Stimulated activated CD4-positive, alpha-beta T cell treated with anti-CD3 and anti-CD28 coated beads, Interleukin-2, amount 100 ng/mL, for 24 hours (primary cell): ENCODE data around the gene SLC17A7.
"Not testable (repeated sequence)": the region's sequence is repeated elsewhere in the genome, so short reads cannot be mapped to it uniquely, and the experiment has no call there.

Experiments
- DNase-seq, 2 donors: peaks; one replicate each; pipeline ENCODE4 v3.0.0-alpha.2; 2020

Gene SLC17A7

DNA sequence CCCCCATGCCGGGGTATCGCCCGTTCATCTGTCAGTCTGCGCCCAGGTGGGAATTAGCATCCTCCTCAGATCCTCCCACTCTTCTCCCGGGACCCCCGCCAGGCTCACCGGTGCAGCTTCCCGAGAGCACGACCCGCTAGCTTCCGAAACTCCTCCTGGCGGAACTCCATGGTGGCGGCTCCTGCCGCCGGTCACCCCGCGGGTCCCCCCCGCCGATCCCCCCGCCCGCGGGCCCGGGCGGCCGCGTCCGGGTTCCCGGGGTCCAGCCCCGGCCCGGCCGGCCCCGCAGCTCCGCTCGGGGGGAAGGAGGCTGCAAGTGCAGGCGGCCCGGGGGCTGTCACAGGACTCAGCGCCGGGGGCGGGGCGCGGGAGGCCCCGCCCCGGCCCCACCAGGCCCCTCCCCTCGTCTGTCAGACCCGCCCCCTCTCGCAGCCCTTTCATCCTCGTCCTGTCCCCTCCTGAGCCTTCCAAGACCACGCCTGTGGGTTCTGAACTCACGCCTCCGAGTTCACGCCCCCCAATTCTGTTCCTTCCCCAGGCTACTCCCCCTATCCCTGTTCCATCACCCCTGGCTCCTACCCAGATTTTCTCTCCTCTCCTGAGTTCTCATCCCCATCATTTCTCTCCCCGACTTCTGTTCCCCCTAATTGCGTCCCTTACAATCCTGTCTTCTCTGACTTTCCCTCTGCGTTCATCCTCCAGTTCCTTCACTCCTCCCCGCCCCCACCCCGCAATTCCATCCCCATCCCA is at the start of gene SLC17A7:
SLC17A7 (minus strand) TSS at position 318 of the 750 bp plus-strand sequence; CDS start at position 170, 148 bp downstream.
- DNase-seq = peak; percentile 49 to 58

DNA sequence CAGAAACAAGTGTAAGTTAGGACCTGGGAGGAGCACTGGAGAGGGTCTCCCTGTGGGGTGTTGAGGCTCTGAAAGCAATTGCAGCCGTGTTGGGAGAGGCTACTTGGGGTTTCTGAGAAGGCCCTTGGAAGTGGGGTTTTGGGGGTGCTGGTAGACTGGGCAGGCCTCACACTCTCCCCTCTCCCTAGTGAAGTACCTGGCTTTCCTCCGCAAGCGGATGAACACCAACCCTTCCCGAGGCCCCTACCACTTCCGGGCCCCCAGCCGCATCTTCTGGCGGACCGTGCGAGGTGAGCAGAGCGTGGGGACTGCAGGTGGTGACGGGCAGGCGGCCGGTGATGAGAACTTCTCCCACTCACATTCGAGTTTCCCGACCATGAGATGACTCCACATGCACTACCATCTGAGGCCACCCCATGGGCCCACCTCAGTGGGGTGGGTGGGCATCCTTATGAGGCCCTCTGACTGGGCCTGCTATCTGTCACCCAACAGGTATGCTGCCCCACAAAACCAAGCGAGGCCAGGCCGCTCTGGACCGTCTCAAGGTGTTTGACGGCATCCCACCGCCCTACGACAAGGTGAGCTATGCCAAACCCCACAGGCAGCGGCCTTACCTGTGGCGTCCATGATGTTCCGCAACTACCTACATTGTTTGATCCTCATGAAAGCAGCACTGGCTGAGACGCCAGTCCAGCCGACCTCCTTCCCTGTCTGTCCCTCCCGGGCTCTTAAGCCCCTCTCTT is 49.1 kb upstream of the SLC17A7 start:
- DNase-seq = no peak

DNA sequence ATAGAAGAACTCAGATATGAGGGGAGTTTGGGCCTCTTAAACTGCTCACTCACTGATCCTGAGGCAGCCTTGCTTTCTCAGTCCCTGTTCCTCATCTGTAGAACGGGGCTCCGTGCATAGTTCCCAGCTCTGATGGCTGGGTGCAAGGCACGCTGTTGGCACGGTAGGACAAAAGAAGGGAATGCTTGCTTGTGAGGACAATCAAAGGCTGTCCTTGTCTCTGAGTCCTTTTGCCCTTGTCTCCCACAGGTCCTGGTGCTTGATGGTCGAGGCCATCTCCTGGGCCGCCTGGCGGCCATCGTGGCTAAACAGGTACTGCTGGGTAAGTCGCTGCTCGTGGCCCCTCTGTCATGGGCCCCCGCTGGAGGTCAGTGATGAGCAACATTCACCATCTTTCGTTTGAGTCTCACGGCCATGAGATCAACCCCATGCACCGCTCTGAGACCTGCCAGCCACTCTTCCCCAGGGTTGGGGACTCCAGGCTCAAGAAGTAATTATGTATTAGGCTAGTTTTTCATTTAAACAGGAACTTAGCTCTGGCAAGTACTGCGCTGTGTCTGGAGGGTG is 48.4 kb upstream of the SLC17A7 start:
- DNase-seq = peak; percentile 55 to 63

DNA sequence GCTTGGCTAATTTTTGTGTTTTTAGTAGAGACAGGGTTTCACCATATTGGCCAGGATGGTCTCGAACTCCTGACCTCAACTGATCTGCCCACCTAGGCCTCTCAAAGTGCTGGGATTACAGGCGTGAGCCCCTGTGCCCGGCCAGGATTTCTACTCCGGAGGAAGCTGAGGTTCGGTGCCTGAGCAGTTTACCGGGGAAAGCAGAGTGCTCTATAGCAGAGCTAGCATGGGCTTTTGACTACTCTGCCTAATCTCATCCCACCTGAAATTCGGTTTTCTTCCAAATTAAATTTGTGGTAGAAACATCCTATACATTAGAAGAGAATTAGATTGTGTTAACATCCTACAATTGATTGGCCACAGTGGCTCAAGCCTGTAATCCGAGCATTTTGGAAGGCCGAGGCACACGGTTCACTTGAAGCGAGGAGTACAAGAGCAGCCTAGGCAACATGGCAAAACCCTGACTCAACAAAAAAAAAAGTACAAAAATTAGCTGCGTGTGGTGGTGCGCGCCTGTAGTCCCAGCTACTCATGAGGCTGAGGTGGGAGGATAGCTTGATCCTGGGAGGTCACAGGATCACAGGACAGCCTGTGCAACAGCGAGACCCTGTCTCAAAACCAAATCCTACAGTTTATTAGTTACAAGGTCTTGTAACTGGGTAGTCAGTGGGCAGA is 47.7 kb upstream of the SLC17A7 start:
- DNase-seq = no peak

DNA sequence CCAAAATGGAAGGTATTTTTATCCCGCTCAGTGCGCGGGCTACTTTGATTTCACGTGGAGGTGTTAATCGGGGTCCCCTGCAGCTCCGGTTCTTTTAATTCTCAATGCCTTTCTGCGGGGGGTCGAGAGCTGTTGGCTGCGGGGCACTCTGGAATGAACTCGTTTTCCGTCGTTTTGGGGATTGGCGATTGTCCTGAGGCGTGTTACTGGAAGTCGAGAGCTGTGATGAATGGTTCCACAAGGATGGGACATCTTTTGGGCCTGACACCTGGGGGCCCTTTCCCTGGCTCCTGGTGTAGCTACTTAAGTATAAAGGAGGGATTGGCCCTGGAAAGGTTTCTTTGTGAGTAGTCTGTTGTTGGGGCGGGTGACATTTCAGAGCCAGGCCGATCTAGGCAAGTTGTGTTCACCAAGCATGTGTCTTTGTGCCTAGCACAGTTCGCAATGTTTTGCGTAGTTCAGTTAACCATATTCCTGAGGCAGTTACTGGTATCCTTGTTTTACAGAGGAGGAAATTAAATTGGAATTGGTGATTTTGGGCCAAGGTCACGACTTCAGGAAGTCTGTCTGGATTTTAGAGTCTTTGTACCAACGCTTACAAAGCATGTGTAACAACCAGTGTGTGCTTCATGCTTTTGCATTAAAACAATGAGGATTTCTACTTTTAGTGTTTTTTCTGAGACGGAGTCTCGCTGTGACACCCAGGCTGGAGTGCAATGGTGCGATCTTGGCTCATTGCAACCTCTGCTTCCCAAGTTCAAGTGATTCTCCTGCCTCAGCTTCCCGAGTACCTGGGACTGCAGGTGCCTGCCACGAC is 46.9 kb upstream of the SLC17A7 start:
- DNase-seq = peak; percentile 48 to 55

DNA sequence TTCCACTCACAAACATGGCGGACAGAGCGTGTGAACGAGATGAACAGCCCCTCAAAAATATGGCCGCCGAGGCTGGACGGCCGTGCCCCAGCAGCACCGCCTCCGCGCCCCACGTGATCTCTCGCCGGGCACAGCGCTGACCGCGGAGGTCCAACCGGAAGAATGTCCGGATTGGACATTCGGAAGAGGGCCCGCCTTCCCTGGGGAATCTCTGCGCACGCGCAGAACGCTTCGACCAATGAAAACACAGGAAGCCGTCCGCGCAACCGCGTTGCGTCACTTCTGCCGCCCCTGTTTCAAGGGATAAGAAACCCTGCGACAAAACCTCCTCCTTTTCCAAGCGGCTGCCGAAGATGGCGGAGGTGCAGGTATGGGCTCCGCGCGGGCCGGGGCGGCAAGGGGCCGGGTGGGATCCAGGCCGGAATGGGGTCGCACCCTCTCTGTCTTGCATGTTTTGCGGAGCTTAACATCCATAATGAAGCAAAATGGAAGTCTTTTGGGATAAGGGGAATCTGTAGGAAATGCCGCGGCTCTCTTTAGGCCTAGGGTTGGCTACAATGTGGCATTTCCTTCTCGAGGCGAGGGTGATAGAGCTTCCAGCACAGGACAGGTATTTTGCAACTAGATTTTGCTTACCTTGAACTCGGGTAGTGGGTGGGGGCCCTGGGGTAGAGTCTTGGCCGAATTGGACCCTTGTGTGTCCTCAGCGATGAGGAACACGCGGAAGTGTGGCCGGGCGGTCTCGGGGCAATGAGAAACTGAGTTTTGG is 46.1 kb upstream of the SLC17A7 start, which contains the start of gene RPL13A:
RPL13A (plus strand) TSS at position 332 of the 769 bp plus-strand sequence; CDS start at position 354, 22 bp downstream.
- peak; percentile 100 for DNase-seq

DNA sequence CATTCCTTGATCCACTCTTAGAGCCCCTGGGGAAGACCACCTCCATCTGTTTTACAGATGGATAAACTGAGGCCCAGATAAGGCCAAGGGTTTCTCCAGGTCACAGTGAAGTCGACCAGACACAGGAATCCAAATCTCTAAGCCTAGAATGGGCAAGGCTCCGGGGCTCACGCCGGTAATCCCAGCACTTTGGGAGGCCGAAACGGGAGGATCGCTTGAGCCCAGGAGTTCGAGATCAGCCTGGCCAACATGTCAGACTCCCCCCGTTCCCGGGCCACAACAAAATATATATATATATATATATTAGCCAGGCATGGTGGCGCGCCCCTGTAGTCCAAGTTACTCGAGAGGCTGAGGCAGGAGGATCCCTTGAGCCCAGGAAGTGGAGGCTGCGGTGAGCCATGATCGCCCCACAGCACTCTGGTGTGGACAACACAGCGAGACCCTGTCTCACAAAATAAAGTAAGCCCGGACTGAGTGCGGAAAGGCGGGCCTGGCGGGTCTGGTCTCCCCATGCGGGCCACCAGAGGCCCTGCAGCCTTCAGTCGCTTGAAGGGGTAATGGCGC is 45.5 kb upstream of the SLC17A7 start:
- DNase-seq = no peak

DNA sequence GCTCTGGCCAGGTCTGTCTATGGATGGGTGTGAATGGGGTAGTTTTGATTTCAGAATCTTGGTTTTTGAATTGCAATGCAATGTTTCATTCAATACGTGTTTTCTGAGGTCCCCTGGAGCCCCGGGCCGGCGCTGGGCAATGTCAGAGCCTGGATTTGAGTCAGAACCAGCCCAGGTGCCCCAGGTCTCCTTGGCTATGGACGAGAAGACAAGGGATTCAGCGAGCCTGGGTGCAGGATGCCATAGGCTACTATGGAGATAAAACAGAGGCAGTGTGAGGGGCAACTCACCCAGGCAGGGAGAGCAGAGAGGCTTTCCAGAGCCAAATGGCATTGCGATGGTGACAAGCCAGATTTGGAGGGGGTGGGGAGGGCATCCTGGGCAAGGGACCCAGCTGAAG is 44.9 kb upstream of the SLC17A7 start:
- DNase-seq = no peak

DNA sequence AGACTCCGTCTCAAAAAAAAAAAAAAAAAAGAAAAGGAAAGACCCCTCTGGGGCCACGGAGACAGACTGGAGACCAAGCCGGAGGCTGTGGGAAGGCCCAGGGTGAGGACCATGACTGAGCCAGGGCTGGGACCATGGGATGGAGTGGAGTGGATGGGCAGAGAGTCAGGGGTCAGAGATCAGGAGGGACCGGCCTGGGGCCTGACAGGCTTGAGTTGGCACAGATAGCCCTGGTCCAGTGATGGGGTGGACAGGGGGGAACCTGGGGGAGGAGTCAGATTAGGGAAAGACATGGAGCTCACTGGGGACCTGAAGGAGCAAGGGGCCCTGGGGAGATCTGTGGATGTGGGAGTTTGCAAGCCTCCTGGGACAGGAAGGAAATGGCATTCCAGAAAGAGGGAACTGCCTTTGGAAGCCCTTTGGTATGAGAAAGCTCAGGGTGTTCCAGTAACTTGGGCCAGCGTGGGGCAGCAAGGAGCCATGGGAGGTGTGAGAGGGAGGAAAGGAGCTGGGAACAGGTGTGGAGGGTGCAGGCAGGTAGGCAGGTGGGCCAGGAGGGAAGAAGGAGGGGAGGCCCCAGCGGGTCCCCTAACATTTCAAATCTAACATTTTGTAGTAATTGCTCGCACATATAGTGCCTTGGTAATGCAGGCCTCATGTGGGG is 39.8 kb upstream of the SLC17A7 start:
- no peak for DNase-seq

DNA sequence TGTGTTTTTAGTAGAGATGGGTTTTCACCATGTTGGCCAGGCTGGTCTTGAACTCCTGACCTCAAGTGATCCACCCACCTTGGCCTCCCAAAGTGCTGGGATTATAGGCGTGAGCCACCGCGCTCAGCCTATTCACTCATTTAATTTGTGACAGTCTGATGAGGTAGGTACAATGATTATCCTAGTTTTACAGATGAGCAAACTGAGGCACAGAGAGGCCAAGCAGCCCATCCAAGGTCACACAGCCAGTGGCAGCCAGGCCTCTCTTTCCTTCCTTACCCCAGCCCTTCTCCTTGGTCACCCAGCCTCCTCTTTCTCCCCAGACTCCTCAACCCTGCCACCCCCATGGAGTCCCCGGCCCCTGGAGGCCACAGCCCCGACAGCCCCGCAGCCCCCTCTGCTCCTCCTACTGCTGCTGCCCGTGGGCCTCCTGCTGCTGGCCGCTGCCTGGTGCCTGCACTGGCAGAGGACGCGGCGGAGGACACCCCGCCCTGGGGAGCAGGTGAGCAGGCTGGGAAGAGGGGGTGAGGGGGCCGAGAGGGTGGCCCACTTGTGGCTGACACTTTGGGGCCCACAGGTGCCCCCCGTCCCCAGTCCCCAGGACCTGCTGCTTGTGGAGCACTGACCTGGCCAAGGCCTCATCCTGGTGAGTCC is 38.8 kb upstream of the SLC17A7 start:
- no peak for DNase-seq

DNA sequence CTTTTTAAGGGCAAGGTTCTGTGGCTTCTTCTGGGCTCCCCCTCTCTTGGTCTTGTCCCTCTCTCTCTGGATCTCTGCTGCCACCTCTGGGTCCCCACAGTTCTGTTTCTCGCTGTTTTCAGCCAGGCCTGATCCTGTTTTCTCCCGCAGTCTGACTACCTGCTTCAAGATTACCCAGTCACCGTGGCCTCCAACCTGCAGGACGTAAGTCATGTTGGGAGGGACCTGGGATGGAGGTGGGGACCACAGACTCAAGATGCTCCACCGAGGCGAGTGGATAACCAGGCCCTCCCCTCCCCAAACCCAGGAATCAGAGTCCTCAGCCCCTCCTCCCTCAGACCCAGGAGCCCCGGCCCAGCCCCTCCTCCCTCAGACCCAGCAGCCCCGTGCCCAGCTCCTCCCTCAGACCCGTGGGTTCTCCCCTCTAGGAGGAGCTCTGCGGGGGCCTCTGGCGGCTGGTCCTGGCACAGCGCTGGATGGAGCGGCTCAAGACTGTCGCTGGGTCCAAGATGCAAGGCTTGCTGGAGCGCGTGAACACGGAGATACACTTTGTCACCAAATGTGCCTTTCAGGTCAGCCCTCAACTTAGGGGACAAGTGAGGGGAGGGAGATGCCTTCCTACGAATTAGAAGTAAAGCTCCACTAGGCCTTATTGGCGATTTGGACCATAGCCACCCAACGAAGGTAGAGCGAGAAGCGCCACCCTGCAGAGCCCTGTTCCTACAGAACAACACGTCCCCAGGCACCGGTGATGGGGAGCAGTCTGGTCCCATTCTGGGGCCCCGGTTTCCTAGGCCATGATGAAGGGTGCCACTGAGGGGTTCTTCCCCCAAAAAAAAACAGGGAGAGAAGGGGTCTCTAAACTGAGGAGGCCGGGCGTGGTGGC is 34.9 kb upstream of the SLC17A7 start:
- peak; percentile 81 to 85 for DNase-seq

DNA sequence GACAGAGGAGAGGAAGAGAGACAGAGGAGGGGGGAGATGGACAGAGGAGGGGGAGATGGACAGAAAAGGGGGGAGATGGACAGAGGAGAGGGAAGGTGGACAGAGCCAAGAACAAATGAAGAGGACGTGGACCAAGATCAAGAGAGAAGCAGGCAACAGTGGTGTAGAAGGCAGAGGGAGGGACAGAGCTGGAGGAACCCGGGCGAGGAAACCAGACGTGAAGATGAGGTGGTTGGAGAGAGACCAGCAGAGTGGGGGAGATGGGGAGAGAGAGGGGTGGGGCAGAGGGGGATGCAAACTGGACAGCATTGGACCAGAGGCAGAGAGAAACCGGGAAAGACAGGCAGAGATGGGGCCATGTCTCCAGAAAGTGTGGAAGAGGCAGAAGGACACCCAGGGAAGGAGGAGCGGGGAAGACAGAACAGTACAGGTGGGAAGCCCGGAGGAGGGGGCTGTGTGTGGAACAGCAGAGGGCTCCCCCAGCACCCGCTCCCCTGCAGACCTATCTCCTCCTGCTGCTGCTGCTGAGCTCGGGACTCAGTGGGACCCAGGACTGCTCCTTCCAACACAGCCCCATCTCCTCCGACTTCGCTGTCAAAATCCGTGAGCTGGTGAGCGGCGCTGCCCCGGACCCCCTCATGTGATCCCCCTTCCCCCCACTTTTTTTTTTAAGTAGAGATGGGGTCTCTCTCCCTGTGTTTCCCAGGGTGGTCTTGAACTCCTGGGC is 34.0 kb upstream of the SLC17A7 start:
- no peak for DNase-seq

DNA sequence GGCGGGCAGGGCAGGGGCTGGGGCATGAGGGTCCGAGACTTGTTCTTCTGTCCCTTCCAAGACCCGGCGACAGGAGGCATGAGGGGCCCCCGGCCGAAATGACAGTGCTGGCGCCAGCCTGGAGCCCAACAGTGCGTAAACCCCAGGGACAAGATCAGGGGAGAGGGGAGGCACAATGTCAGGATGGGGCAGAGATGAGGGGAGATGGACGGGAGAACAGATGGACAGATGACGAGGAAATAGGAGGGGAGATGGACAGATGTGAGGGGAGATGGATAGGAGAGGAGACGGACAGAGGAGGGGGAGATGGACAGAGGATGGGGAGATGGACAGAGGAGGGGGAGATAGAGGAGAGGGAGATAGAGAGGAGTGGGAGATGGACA is 33.2 kb upstream of the SLC17A7 start:
- no peak for DNase-seq

DNA sequence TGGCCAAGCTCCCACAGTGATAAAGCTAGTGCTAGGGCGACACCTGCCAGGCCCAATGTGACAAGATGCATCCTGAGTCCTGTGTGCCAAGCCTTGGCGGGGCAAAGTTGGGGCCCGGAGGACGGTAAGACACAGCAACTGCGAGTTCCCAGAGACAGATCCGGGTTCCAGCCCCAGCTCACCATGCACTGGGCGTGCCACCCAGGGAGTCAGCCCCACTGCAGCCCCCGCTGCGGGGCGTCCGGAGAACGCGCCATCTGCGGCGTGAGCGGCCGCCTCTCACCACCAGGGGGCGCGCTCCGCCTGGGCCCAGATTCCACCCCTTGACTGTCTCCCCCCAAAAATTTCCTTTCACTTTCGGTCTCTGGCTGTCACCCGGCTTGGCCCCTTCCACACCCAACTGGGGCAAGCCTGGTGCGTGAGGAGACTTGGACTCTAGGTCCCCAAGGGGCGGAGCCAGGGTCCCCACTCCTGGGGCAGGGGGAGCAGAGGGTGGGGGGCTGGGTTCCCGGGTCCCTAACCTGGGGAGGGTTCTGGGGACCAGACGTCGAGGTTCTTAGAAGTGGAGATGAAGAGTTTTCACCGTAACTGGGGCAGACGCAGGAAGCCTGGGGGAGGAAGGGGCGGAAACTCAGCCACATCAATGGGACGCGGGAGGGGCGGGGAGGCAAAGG is 32.7 kb upstream of the SLC17A7 start, which contains the start of gene FLT3LG:
FLT3LG (plus strand) TSS at position 348 of the 674 bp plus-strand sequence. CDS start 425 bp downstream, outside the sequence.
- DNase-seq = peak; percentile 90 to 92

DNA sequence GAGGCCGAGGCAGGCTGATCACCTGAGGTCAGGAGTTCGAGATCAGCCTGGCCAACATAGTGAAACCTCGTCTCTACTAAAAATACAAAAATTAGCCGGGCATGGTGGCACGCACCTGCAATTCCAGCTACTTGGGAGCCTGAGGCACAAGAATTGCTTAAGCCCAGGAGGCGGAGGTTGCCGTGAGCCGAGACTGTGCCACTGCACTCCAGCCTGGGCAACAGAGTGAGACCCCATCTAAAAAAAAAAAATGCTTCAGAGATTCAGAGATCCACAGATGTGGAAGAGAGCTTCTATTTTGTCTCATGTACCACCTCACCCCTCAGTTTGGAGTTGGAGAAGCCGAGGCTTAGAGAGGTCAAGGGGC is 32.2 kb upstream of the SLC17A7 start:
- not testable (repeated sequence) for DNase-seq

DNA sequence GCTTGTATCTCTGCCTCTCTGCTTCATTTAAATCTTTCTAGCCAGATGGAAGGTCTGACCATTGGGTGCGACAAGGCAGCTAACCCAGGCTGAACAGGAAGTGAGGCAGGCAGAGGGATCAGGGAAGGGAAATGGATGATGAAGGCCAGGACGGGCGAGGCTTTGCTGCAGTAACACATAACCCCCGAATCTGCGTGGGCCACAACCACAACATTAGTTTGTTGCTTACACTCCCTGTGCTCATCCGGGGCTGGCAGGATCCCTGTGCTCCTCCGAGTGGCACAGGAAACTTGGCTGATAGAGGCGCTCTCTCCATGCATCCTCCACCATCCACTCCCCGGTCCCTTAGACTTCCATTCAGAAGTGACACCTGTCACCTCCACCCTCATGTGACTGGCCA is 31.6 kb upstream of the SLC17A7 start:
- DNase-seq = peak in 1 of 2 donors; percentile 33

DNA sequence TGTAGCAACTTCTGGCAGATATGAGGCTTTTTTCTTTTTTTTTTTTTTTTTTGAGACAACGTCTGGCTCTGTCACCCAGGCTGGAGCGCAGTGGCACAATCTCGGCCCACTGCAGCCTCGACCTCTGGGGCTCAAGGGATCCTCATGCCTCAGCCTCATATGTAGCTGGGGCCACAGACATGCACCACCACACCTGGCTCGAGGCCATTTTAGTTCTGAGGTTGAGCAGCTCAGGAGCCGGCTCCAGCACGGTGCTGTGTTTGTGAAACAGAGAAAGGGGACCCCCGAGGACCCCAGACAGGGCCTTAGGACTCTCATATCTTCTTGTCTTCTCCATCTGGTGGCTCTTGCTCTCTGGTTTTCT is 29.3 kb upstream of the SLC17A7 start:
- DNase-seq = no peak
